PC-3 (cell line): ENCODE data around the gene CADPS2.

ENCODE experiments used
- EZH2phosphoT487 ChIP-seq: fragments of 300-600 bp; sonication (generic); IDR thresholded peaks from 2 replicates; pipeline ENCODE4 v1.6.1; 2018; ENCODE audit warnings: mild to moderate bottlenecking, antibody characterized with exemption, low read length, borderline replicate concordance
- TF ChIP-seq, protein P1 (sequence below): fragments of 300-600 bp; sonication (generic); conservative IDR thresholded peaks from 2 replicates; pipeline ENCODE4 v1.5.1; 2017; ENCODE audit warnings: antibody characterized with exemption, low read depth, mild to moderate bottlenecking, low read length

DNA sequence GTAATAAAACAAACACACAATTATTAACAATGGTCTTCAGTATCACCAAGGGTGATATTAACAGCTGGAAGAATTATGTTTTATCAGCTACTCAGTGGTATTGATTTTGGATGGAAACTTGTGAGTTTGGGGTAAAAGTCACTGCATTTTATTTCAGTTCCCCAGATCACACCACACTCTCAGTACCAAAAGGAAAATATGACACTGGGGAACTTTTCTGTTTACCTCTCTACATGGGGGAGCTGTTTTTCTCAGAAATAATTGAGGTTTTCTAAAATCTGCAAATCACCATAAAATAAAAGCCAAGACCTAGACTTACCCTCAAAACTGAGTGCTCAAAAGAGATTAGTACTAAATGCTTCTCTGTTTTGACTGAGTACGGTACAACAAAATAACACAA, 483.1 kb downstream of the CADPS2 start:
- TF ChIP-seq, protein P1, sequence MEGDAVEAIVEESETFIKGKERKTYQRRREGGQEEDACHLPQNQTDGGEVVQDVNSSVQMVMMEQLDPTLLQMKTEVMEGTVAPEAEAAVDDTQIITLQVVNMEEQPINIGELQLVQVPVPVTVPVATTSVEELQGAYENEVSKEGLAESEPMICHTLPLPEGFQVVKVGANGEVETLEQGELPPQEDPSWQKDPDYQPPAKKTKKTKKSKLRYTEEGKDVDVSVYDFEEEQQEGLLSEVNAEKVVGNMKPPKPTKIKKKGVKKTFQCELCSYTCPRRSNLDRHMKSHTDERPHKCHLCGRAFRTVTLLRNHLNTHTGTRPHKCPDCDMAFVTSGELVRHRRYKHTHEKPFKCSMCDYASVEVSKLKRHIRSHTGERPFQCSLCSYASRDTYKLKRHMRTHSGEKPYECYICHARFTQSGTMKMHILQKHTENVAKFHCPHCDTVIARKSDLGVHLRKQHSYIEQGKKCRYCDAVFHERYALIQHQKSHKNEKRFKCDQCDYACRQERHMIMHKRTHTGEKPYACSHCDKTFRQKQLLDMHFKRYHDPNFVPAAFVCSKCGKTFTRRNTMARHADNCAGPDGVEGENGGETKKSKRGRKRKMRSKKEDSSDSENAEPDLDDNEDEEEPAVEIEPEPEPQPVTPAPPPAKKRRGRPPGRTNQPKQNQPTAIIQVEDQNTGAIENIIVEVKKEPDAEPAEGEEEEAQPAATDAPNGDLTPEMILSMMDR = no peak
- TF ChIP-seq EZH2phosphoT487 = no peak
